ENCODE measurements around the gene ERF.

The ERF gene

DNA sequence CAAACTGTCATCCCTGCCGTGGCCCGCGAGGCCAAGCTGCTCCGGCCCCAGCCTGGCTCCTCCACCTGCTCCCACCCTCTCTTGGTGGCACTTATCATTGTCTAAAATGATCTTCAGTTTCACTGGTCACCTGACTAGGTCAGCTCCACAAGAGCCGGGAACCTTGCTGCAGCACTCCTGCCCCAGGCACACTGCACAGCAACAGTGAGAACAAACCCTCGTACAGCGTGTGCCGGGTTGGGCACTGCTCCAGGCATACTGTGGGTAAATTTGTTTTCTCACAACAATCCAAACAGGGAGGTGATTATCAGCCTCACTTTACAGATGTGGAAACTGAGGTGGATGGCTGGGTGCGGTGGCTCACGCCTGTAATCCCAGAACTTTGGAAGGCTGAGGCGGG is 46.3 kb downstream of the ERF start:
- Histone ChIP-seq H3K9me3 (ENCODE audit: control insufficient read depth, insufficient read depth, low read length) (no peaks in the 10 kb centered on the region), H3K9me2 (replicated peaks; ENCODE audit: control insufficient read depth, low read length) (no peaks in the 10 kb centered on the region), H3K4me1 (ENCODE audit: control insufficient read depth, low read length) (0 out of 2 replicates have a peak, but pooled peaks cover 4% of the 10 kb centered on the region), H4K20me1 (ENCODE audit: control insufficient read depth, insufficient read depth, low read depth, low read length) (0 out of 2 replicates have a peak, but pooled peaks cover 3% of the 10 kb centered on the region), H3F3A (ENCODE audit: control insufficient read depth, insufficient read depth) (no peaks in the 10 kb centered on the region), H3K27me3 (ENCODE audit: control insufficient read depth, low read length) (no peaks in the 10 kb centered on the region), H3K79me2 (ENCODE audit: control insufficient read depth, low read length) (peaks cover 24% of the 10 kb centered on the region), H3K4me2 (ENCODE audit: low read length) (no peak overlapping the region), H3K36me3 (ENCODE audit: control insufficient read depth, low read length) (peaks cover 83% of the 10 kb centered on the region), H3K27ac (ENCODE audit: low read depth, low read length) (no peak overlapping the region), H3K4me3 (ENCODE audit: low read length) (no peak overlapping the region)
- no peak for TF ChIP-seq EZH2phosphoT487 (IDR thresholded peaks at IDR 0.05; ENCODE audit: borderline replicate concordance, low read length)

GRCh38 chr19:42207767-42208271 is 47.1 kb downstream of the ERF start:
- no peak for TF ChIP-seq EZH2phosphoT487 (IDR thresholded peaks at IDR 0.05; ENCODE audit: borderline replicate concordance, low read length)
- no peak for TF ChIP-seq CTCF (IDR thresholded peaks at IDR 0.05; ENCODE audit: low read depth, low read length, poor library complexity, severe bottlenecking)
- peaks cover 22% of the 10 kb centered on the region for H3K79me2 ChIP-seq (ENCODE audit: control insufficient read depth, low read length)
- peaks cover 9% of the 10 kb centered on the region for H3K4me1 ChIP-seq (ENCODE audit: control insufficient read depth, low read length)
- no peak overlapping the region for H3K4me3 ChIP-seq (ENCODE audit: low read length)
- no peak overlapping the region for H3K4me2 ChIP-seq (ENCODE audit: low read length)
- no peaks in the 10 kb centered on the region for H3K9me3 ChIP-seq (ENCODE audit: control insufficient read depth, insufficient read depth, low read length)
- H3K27ac ChIP-seq (ENCODE audit: low read depth, low read length), result no peak overlapping the region
- H4K20me1 ChIP-seq (ENCODE audit: control insufficient read depth, insufficient read depth, low read depth, low read length), result peaks cover 4% of the 10 kb centered on the region; the same call in 1 of the 2 replicates
- no peaks in the 10 kb centered on the region for H3K9me2 ChIP-seq (replicated peaks; ENCODE audit: control insufficient read depth, low read length)
- peaks cover 83% of the 10 kb centered on the region for H3K36me3 ChIP-seq (ENCODE audit: control insufficient read depth, low read length)
- H3F3A ChIP-seq (ENCODE audit: control insufficient read depth, insufficient read depth), result peaks cover 4% of the 10 kb centered on the region; the same call in 1 of the 2 replicates
- H3K27me3 ChIP-seq (ENCODE audit: control insufficient read depth, low read length), result no peaks in the 10 kb centered on the region

- no peak overlapping the region for H3K4me3 ChIP-seq (ENCODE audit: low read length)
- peaks cover 7% of the 10 kb centered on the region for H3F3A ChIP-seq (ENCODE audit: control insufficient read depth, insufficient read depth)
- H3K36me3 ChIP-seq (ENCODE audit: control insufficient read depth, low read length), result peaks cover 85% of the 10 kb centered on the region
- H3K9me2 ChIP-seq (replicated peaks; ENCODE audit: control insufficient read depth, low read length), result no peaks in the 10 kb centered on the region
- H3K79me2 ChIP-seq (ENCODE audit: control insufficient read depth, low read length), result peaks cover 23% of the 10 kb centered on the region
- no peak overlapping the region for H3K4me2 ChIP-seq (ENCODE audit: low read length)
- H3K27ac ChIP-seq (ENCODE audit: low read depth, low read length), result no peak overlapping the region
- peaks cover 3% of the 10 kb centered on the region; the same call in 1 of the 2 replicates for H4K20me1 ChIP-seq (ENCODE audit: control insufficient read depth, insufficient read depth, low read depth, low read length)
- H3K27me3 ChIP-seq (ENCODE audit: control insufficient read depth, low read length), result no peaks in the 10 kb centered on the region
- H3K4me1 ChIP-seq (ENCODE audit: control insufficient read depth, low read length), result peaks cover 16% of the 10 kb centered on the region
- H3K9me3 ChIP-seq (ENCODE audit: control insufficient read depth, insufficient read depth, low read length), result no peaks in the 10 kb centered on the region
- no peak for TF ChIP-seq EZH2phosphoT487 (IDR thresholded peaks at IDR 0.05; ENCODE audit: borderline replicate concordance, low read length)
- TF ChIP-seq CTCF (IDR thresholded peaks at IDR 0.05; ENCODE audit: low read depth, low read length, poor library complexity, severe bottlenecking), result no peak
These were observed 47.8 kb downstream of the ERF start for GRCh38 chr19:42206871-42207755.

DNA sequence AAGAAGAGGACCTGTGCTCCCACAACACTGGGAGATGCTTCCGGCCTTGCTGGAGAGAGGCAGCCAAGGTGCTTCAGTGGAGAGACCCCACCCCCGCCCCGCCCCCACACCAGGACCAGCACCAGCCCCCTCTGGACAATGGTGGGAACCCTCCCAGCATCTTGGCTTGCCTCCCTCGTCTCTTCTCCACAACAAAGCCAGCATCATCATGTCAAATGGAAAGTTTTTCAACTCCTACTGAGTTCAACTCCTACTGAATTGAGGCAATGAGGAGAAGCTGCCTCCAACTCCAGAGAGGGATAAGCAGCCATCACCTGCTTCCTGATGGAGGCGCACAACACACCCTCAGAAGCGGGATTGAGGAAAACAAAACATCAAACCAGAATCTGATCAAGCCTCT is 50.3 kb downstream of the ERF start:
- H3K4me3 ChIP-seq (ENCODE audit: low read length), result no peak overlapping the region
- peaks cover 41% of the 10 kb centered on the region for H3K79me2 ChIP-seq (ENCODE audit: control insufficient read depth, low read length)

More for the DNA sequence above, 50.3 kb downstream of the ERF start:
- H3K36me3 ChIP-seq (ENCODE audit: control insufficient read depth, low read length), result peaks cover 95% of the 10 kb centered on the region
- peaks cover 3% of the 10 kb centered on the region; the same call in 1 of the 2 replicates for H4K20me1 ChIP-seq (ENCODE audit: control insufficient read depth, insufficient read depth, low read depth, low read length)
- no peaks in the 10 kb centered on the region for H3K27me3 ChIP-seq (ENCODE audit: control insufficient read depth, low read length)
- H3K4me1 ChIP-seq (ENCODE audit: control insufficient read depth, low read length), result peaks cover 40% of the 10 kb centered on the region
- H3K27ac ChIP-seq (ENCODE audit: low read depth, low read length), result no peak overlapping the region
- no peaks in the 10 kb centered on the region for H3K9me3 ChIP-seq (ENCODE audit: control insufficient read depth, insufficient read depth, low read length)
- TF ChIP-seq CTCF (IDR thresholded peaks at IDR 0.05; ENCODE audit: low read depth, low read length, poor library complexity, severe bottlenecking) (no peak), EZH2phosphoT487 (IDR thresholded peaks at IDR 0.05; ENCODE audit: borderline replicate concordance, low read length) (no peak)
- no peak overlapping the region for H3K4me2 ChIP-seq (ENCODE audit: low read length)
- no peaks in the 10 kb centered on the region for H3K9me2 ChIP-seq (replicated peaks; ENCODE audit: control insufficient read depth, low read length)
- H3F3A ChIP-seq (ENCODE audit: control insufficient read depth, insufficient read depth), result peaks cover 8% of the 10 kb centered on the region

Measured in DOHH2 (cell line).